IMR-90 (cell line): ENCODE results near the gene VWA8. TPM values are rescaled to one million over a fixed set of nuclear protein-coding genes. Genes with fewer than 3 reads are reported as not detected.
"Not testable (repeated sequence)": the region's sequence is repeated elsewhere in the genome, so short reads cannot be mapped to it uniquely, and the experiment has no call there.

Experiments
- ATAC-seq: fragments of 200-7000 bp; cut with Tn5 transposase; 2 replicates; pipeline ENCODE4 v1.9.1; 2020; ENCODE audit warnings: low read depth, mild to moderate bottlenecking, moderate library complexity
- BruUV-seq: library from RNA; stranded (reverse); fragments of 400-500 nt; replicated peaks from 2 replicates; lab custom pipeline; 2021; lab: Mats Ljungman, UMichigan
- CTCF ChIA-PET: fragments of 300-600 bp; formaldehyde crosslinking; extraction: SDS; loops from one replicate; lab custom pipeline; 2021; ENCODE audit warnings: antibody characterized with exemption; lab: Yijun Ruan, JAX
- POLR2A ChIA-PET: fragments of 300-600 bp; sonication (Branson Sonifier 250); formaldehyde crosslinking; loops from one replicate; lab custom pipeline; 2022; ENCODE audit warnings: antibody characterized with exemption; ENCODE audit not compliant: unreplicated experiment; lab: Charles Lee
- DNase-seq: peaks from one replicate; pipeline ENCODE4 v3.0.0; 2013
- H2AFZ ChIP-seq: replicated peaks from 2 replicates; pipeline ENCODE3; 2013; ENCODE audit warnings: low read length, mild to moderate bottlenecking; ENCODE audit not compliant: poor library complexity
- H2AK5ac ChIP-seq: 2 replicates; pipeline ENCODE4 v1.6.1; 2013; ENCODE audit warnings: low read depth, low read length, inconsistent platforms
- H2AK9ac ChIP-seq: replicated peaks from 2 replicates; pipeline ENCODE3; 2013; ENCODE audit warnings: mild to moderate bottlenecking, low read depth, low read length, moderate library complexity; ENCODE audit not compliant: poor library complexity
- H2BK120ac ChIP-seq: 2 replicates; pipeline ENCODE4 v1.6.1; 2013; ENCODE audit warnings: low read depth, low read length, inconsistent platforms
- H2BK15ac ChIP-seq: 3 replicates; pipeline ENCODE4 v1.6.1; 2013; ENCODE audit warnings: low read depth, low read length, inconsistent platforms
- H2BK20ac ChIP-seq: 2 replicates; pipeline ENCODE4 v1.6.1; 2013; ENCODE audit warnings: low read depth, mild to moderate bottlenecking, inconsistent platforms, low read length, moderate library complexity
- H2BK5ac ChIP-seq: 2 replicates; pipeline ENCODE4 v1.6.1; 2013; ENCODE audit warnings: mild to moderate bottlenecking, low read depth, low read length, inconsistent platforms; ENCODE audit not compliant: poor library complexity, severe bottlenecking
- H3K14ac ChIP-seq: replicated peaks from 2 replicates; pipeline ENCODE4 v1.6.1; 2013; ENCODE audit warnings: low read depth, low read length, inconsistent platforms
- H3K18ac ChIP-seq: 2 replicates; pipeline ENCODE4 v1.6.1; 2013; ENCODE audit warnings: low read depth, low read length, control low read depth
- H3K23ac ChIP-seq: 2 replicates; pipeline ENCODE4 v1.6.1; 2013; ENCODE audit warnings: low read depth, low read length, inconsistent platforms
- H3K27ac ChIP-seq: 2 replicates; pipeline ENCODE4 v1.5.1; 2013; ENCODE audit warnings: mild to moderate bottlenecking, control low read depth, low read length; ENCODE audit not compliant: insufficient read depth
- H3K27me3 ChIP-seq: 2 replicates; pipeline ENCODE4 v1.6.1; 2013; ENCODE audit warnings: low read length; ENCODE audit not compliant: control insufficient read depth, insufficient read depth
- H3K36me3 ChIP-seq: 2 replicates; pipeline ENCODE4 v1.6.1; 2013; ENCODE audit warnings: low read length, mixed read lengths; ENCODE audit not compliant: control insufficient read depth, insufficient read depth
- H3K4ac ChIP-seq: 2 replicates; pipeline ENCODE4 v1.6.1; 2013; ENCODE audit warnings: low read depth, low read length, inconsistent platforms
- H3K4me1 ChIP-seq: 2 replicates; pipeline ENCODE4 v1.6.1; 2013; ENCODE audit warnings: low read length, mixed read lengths; ENCODE audit not compliant: control insufficient read depth, insufficient read depth
- H3K4me2 ChIP-seq: 2 replicates; pipeline ENCODE4 v1.6.1; 2013; ENCODE audit warnings: low read depth, mild to moderate bottlenecking, control low read depth, low read length, moderate library complexity
- H3K4me3 ChIP-seq: 2 replicates; pipeline ENCODE4 v1.5.1; 2013; ENCODE audit warnings: low read depth, mild to moderate bottlenecking, control low read depth, low read length, moderate library complexity; ENCODE audit not compliant: insufficient read depth
- H3K56ac ChIP-seq: 2 replicates; pipeline ENCODE4 v1.6.1; 2013; ENCODE audit warnings: low read length, inconsistent platforms; ENCODE audit not compliant: insufficient read depth; ENCODE audit errors: extremely low read depth
- H3K79me1 ChIP-seq, 2 experiments: 2 replicates each; pipeline ENCODE4 v1.6.1; 2013; ENCODE audit warnings: low read length in 2 of 2, inconsistent platforms in 1 of 2, low read depth in 1 of 2
- H3K9ac ChIP-seq: 2 replicates; pipeline ENCODE4 v1.6.1; 2013; ENCODE audit warnings: low read depth, low read length, control low read depth
- H3K9me1 ChIP-seq: 2 replicates; pipeline ENCODE4 v1.6.1; 2013; ENCODE audit warnings: low read length, inconsistent platforms; ENCODE audit not compliant: insufficient read depth
- H3K9me3 ChIP-seq: 2 replicates; pipeline ENCODE4 v1.6.1; 2013; ENCODE audit warnings: low read length; ENCODE audit not compliant: control insufficient read depth, insufficient read depth
- H4K20me1 ChIP-seq: 2 replicates; pipeline ENCODE4 v1.6.1; 2013; ENCODE audit warnings: low read length, inconsistent platforms; ENCODE audit not compliant: insufficient read depth
- H4K5ac ChIP-seq: 2 replicates; pipeline ENCODE4 v1.6.1; 2013; ENCODE audit warnings: mild to moderate bottlenecking, low read depth, low read length, control low read depth
- H4K8ac ChIP-seq, 2 experiments: 2 replicates each; pipeline ENCODE4 v1.6.1; 2013; ENCODE audit warnings: low read depth in 2 of 2, low read length in 2 of 2, control low read depth in 1 of 2, inconsistent platforms in 1 of 2
- H4K91ac ChIP-seq: 2 replicates; pipeline ENCODE4 v1.6.1; 2013; ENCODE audit warnings: low read depth, low read length, inconsistent platforms; ENCODE audit not compliant: insufficient read depth
- CHD1 ChIP-seq: IDR thresholded peaks from 2 replicates; pipeline ENCODE4 v1.6.1; 2012; ENCODE audit warnings: low read depth, low read length, improper control_type of control experiment
- FOS ChIP-seq: fragments of 150-350 bp; IDR thresholded peaks from 2 replicates; pipeline ENCODE4 v1.6.1; 2016; ENCODE audit warnings: low read depth, low read length
- WGBS, 2 experiments: methylation state at CpG; one replicate each; pipeline versions ENCODE4 v1.1.5 to v1.1.7; 2013; ENCODE audit warnings: missing lambda C conversion rate in 2 of 2; ENCODE audit not compliant: insufficient read length in 1 of 2; ENCODE audit errors: extremely low coverage in 2 of 2; 5-methylcytosine and 5-hydroxymethylcytosine counted together
- dilution Hi-C: fragments of 300-500 bp; cut with HindIII; formaldehyde crosslinking; loops from one replicate; pipeline ENCODE4 v1.14.3; 2018; ENCODE audit warnings: low sequenced_read_pairs; ENCODE audit not compliant: unreplicated experiment
- in situ Hi-C: fragments of 300-500 bp; cut with MboI; formaldehyde crosslinking; loops from 3 replicates; pipeline ENCODE4 v1.14.3; 2019; ENCODE audit warnings: low sequenced_read_pairs, inconsistent platforms, mixed read lengths
- intact Hi-C: fragments of 100-400 bp; cut with micrococcal nuclease; formaldehyde crosslinking; loops from 2 replicates; pipeline ENCODE4 v1.10.0; 2022
- polyA plus RNA-seq, 3 experiments: library from polyadenylated mRNA; depleted of rRNA; stranded (reverse); fragments of >200 nt; gene quantifications; 2 replicates each; pipeline ENCODE4 v1.2.3, GENCODE V29; 2012; ENCODE audit warnings: low replicate concordance in 1 of 3
- total RNA-seq: library from RNA; depleted of rRNA; stranded (reverse); fragments of >200 nt; gene quantifications from 2 replicates; pipeline ENCODE4 v1.2.3, GENCODE V29; 2012

The VWA8 gene
- total and polyA plus RNA-seq, 2 of the 4 experiments (the other 2 are of a cell fraction): 5.9 to 18.3 TPM

GRCh38 chr13:41621716-41622431 is 339.0 kb downstream of the VWA8 start (continued):
- TF ChIP-seq CHD1 (no peak), FOS (no peak)

- H3K4ac ChIP-seq, H3K14ac ChIP-seq, H3K4me3 ChIP-seq, H2AK5ac ChIP-seq, ATAC-seq, H3K9me3 ChIP-seq, H4K8ac ChIP-seq, intact Hi-C loops, CTCF ChIA-PET, H4K91ac ChIP-seq, H3K18ac ChIP-seq, H2BK15ac ChIP-seq, H3K56ac ChIP-seq, H4K20me1 ChIP-seq, H4K5ac ChIP-seq, H2AK9ac ChIP-seq, H2AFZ ChIP-seq, DNase-seq, H3K27ac ChIP-seq, POLR2A ChIA-PET, dilution Hi-C loops, H3K27me3 ChIP-seq, H3K9ac ChIP-seq, H2BK5ac ChIP-seq, H3K36me3 ChIP-seq, H2BK120ac ChIP-seq, H2BK20ac ChIP-seq, H3K4me2 ChIP-seq, H3K23ac ChIP-seq, BruUV-seq, in situ Hi-C loops: not testable (repeated sequence)
- no CpG with 5 or more reads among the region's 5 CpGs for WGBS, 2 experiments
- Histone ChIP-seq H3K9me1 (peaks cover 15% of the 10 kb centered on the region), H3K4me1 (peaks cover 20% of the 10 kb centered on the region), H3K79me1 (peaks cover 0 to 17% of the 10 kb centered on the region in 2 experiments; a peak in 2 of 4 replicates)
These were observed 343.3 kb downstream of the VWA8 start for GRCh38 chr13:41617633-41618032.
